HG02884 (cell line): ENCODE measurements around the gene EMSY.

Experiments used
- ATAC-seq: cut with Tn5 transposase; IDR thresholded peaks from one replicate; pipeline ENCODE4 v1.9.1; 2021; ENCODE audit warnings: mild to moderate bottlenecking, moderate library complexity; ENCODE audit not compliant: unreplicated experiment

Gene EMSY

GRCh38 chr11:76512851-76513653, 68.2 kb downstream of the EMSY start:
- no peak for ATAC-seq

- ATAC-seq = no peak
Measured at GRCh38 chr11:76513654-76514034, 68.8 kb downstream of the EMSY start.

- ATAC-seq = no peak
Measured at GRCh38 chr11:76515494-76515893, 70.7 kb downstream of the EMSY start.

GRCh38 chr11:76523147-76523546, 78.3 kb downstream of the EMSY start:
- no peak for ATAC-seq

GRCh38 chr11:76523786-76524436, 79.1 kb downstream of the EMSY start:
- ATAC-seq = no peak

GRCh38 chr11:76524461-76524860, 79.6 kb downstream of the EMSY start:
- ATAC-seq = no peak

GRCh38 chr11:76524919-76525318, 80.1 kb downstream of the EMSY start:
- ATAC-seq = no peak

GRCh38 chr11:76526878-76527277, 82.1 kb downstream of the EMSY start:
- no peak for ATAC-seq

- no peak for ATAC-seq
Measured at GRCh38 chr11:76542436-76542835, 97.6 kb downstream of the EMSY start.

GRCh38 chr11:76543006-76543703, 98.3 kb downstream of the EMSY start:
- ATAC-seq = no peak

GRCh38 chr11:76550781-76551180, 106.0 kb downstream of the EMSY start:
- no peak for ATAC-seq

GRCh38 chr11:76551400-76551799, 106.6 kb downstream of the EMSY start:
- no peak for ATAC-seq

GRCh38 chr11:76552987-76553386, 108.2 kb downstream of the EMSY start:
- ATAC-seq = no peak

GRCh38 chr11:76553554-76554476, 109.0 kb downstream of the EMSY start:
- no peak for ATAC-seq

GRCh38 chr11:76554767-76555166, 109.9 kb downstream of the EMSY start:
- no peak for ATAC-seq

- ATAC-seq = no peak
Measured at GRCh38 chr11:76557466-76557865, 112.6 kb downstream of the EMSY start.

- no peak for ATAC-seq
Measured at GRCh38 chr11:76558473-76558872, 113.7 kb downstream of the EMSY start.

GRCh38 chr11:76558891-76559290, 114.1 kb downstream of the EMSY start:
- no peak for ATAC-seq

- ATAC-seq = no peak
Measured at GRCh38 chr11:76559346-76559745, 114.5 kb downstream of the EMSY start.

- no peak for ATAC-seq
Measured at GRCh38 chr11:76560219-76560618, 115.4 kb downstream of the EMSY start.

- ATAC-seq = no peak
Measured at GRCh38 chr11:76561245-76561644, 116.4 kb downstream of the EMSY start.
